HepG2 (cell line): ENCODE data around the gene CNNM3. TPM values are rescaled to one million over a fixed set of nuclear protein-coding genes. Genes with fewer than 3 reads are reported as not detected.

Experiments
- ATAC-seq: fragments of 200-7000 bp; cut with Tn5 transposase; 3 replicates; pipeline ENCODE4 v1.9.1; 2020; ENCODE audit warnings: mild to moderate bottlenecking, moderate library complexity
- BruUV-seq: library from RNA; stranded (reverse); fragments of 400-500 nt; replicated peaks from 2 replicates; lab custom pipeline; 2021; lab: Mats Ljungman, UMichigan
- CTCF ChIA-PET: fragments of 300-600 bp; formaldehyde crosslinking; extraction: SDS; loops from one replicate; lab custom pipeline; 2021; ENCODE audit warnings: low total read pairs, inconsistent platforms, low intra/inter-chr PET ratio; lab: Yijun Ruan, JAX
- POLR2A ChIA-PET: fragments of 350-600 bp; sonication (Branson Sonifier 250); formaldehyde crosslinking; loops from one replicate; lab custom pipeline; 2020; ENCODE audit warnings: antibody characterized with exemption, inconsistent platforms; lab: Yijun Ruan, JAX
- DNase-seq: peaks from one replicate; pipeline ENCODE4 v3.0.0-alpha.2; 2015; ENCODE audit warnings: low spot score
- FAIRE-seq: peaks from 3 replicates; lab custom pipeline; 2011; peaks lifted over from hg19 to GRCh38; lab: Jason Lieb, UNC
- H2AFZ ChIP-seq: one replicate; pipeline ENCODE4 v1.6.1; 2011; ENCODE audit warnings: low read length, inconsistent platforms
- H3K27ac ChIP-seq: fragments of 300-600 bp; 3 replicates; pipeline ENCODE4 v1.8.0; 2011; ENCODE audit warnings: mixed run types, mild to moderate bottlenecking, mixed read lengths, low read length, inconsistent platforms; ENCODE audit not compliant: insufficient read depth; ENCODE audit errors: extremely low read length
- H3K27me3 ChIP-seq, 2 experiments: fragments of 200-600 bp in 1 of 2; 2 replicates in 1 of 2; 3 replicates in 1 of 2; pipeline versions ENCODE4 v1.6.0 to v1.8.0; 2011; ENCODE audit warnings: low read length in 2 of 2, mild to moderate bottlenecking in 2 of 2, moderate library complexity in 2 of 2, inconsistent platforms in 1 of 2; ENCODE audit not compliant: insufficient read depth in 2 of 2, control insufficient read depth in 1 of 2
- H3K36me3 ChIP-seq, 2 experiments: fragments of 200-600 bp in 1 of 2; replicated peaks in 1 of 2; 2 replicates in 1 of 2; 3 replicates in 1 of 2; pipeline versions ENCODE4 v1.5.1 to v1.8.0; 2011; ENCODE audit warnings: low read length in 2 of 2, inconsistent platforms in 1 of 2; ENCODE audit not compliant: insufficient read depth in 2 of 2, control insufficient read depth in 1 of 2
- H3K4me1 ChIP-seq: 2 replicates; pipeline ENCODE4 v1.5.1; 2012; ENCODE audit warnings: low read length, inconsistent platforms; ENCODE audit not compliant: insufficient read depth
- H3K4me2 ChIP-seq: 2 replicates; pipeline ENCODE4 v1.6.0; 2011; ENCODE audit warnings: low read depth, low read length, inconsistent platforms
- H3K4me3 ChIP-seq, 3 experiments: fragments of 200-600 bp in 1 of 3; sonication (generic), shearing (Covaris generic) in 1 of 3; replicated peaks in 1 of 3; 2 replicates each; pipeline ENCODE4 v1.5.1; 2011 to 2016; ENCODE audit warnings: low read length in 3 of 3, inconsistent platforms in 2 of 3, low read depth in 2 of 3, mild to moderate bottlenecking in 2 of 3, control low read depth in 1 of 3, mixed read lengths in 1 of 3; ENCODE audit not compliant: insufficient read depth in 1 of 3
- H3K79me2 ChIP-seq: one replicate; pipeline ENCODE4 v1.6.1; 2011; ENCODE audit warnings: low read length, inconsistent platforms; ENCODE audit not compliant: insufficient read depth
- H3K9ac ChIP-seq: 2 replicates; pipeline ENCODE4 v1.6.0; 2011; ENCODE audit warnings: mild to moderate bottlenecking, low read depth, low read length, inconsistent platforms; ENCODE audit not compliant: insufficient read depth
- H3K9me3 ChIP-seq: 2 replicates; pipeline ENCODE4 v1.5.1; 2012; ENCODE audit warnings: mild to moderate bottlenecking, low read length
- H4K20me1 ChIP-seq: 2 replicates; pipeline ENCODE4 v1.6.0; 2011; ENCODE audit warnings: inconsistent platforms, mild to moderate bottlenecking, low read length, moderate library complexity; ENCODE audit not compliant: insufficient read depth
- CBFB ChIP-seq: sonication (generic); formaldehyde crosslinking; IDR thresholded peaks from 2 replicates; pipeline ENCODE4 v1.4.0; 2020; ENCODE audit warnings: missing genetic modification reagents
- HNRNPL ChIP-seq: fragments of 200-400 bp; formaldehyde crosslinking; IDR thresholded peaks from 2 replicates; pipeline ENCODE4 v1.6.1; 2017; ENCODE audit warnings: mild to moderate bottlenecking, low read depth, low read length
- HNRNPUL1 ChIP-seq: fragments of 200-400 bp; formaldehyde crosslinking; IDR thresholded peaks from 2 replicates; pipeline ENCODE4 v1.6.1; 2017; ENCODE audit warnings: low read depth, mild to moderate bottlenecking, low read length, moderate library complexity
- JUNB ChIP-seq: sonication (generic); formaldehyde crosslinking; IDR thresholded peaks from 2 replicates; pipeline ENCODE4 v1.8.0; 2022; ENCODE audit warnings: missing genetic modification reagents, mild to moderate bottlenecking, borderline replicate concordance
- NAIF1 ChIP-seq: sonication (generic); formaldehyde crosslinking; IDR thresholded peaks from 2 replicates; pipeline ENCODE4 v1.5.0; 2020; ENCODE audit warnings: mild to moderate bottlenecking, missing genetic modification reagents, borderline replicate concordance
- NFYC ChIP-seq: IDR thresholded peaks from 2 replicates; pipeline ENCODE4 v1.6.1; 2016; ENCODE audit warnings: missing genetic modification reagents, missing compliant biosample characterization
- REXO4 ChIP-seq: sonication (generic); formaldehyde crosslinking; IDR thresholded peaks from 2 replicates; pipeline ENCODE4 v1.8.0; 2022; ENCODE audit warnings: missing genetic modification reagents, mild to moderate bottlenecking, borderline replicate concordance
- TARDBP ChIP-seq: sonication (generic); formaldehyde crosslinking; IDR thresholded peaks from 2 replicates; pipeline ENCODE4 v1.8.0; 2022; ENCODE audit warnings: mild to moderate bottlenecking, missing genetic modification reagents
- ZNF496 ChIP-seq: sonication (generic); formaldehyde crosslinking; IDR thresholded peaks from 2 replicates; pipeline ENCODE4 v1.8.1; 2023; ENCODE audit warnings: mild to moderate bottlenecking, moderate library complexity, missing genetic modification reagents; ENCODE audit not compliant: insufficient replicate concordance
- WGBS: methylation state at CpG from one replicate; pipeline ENCODE4 v1.1.6; 2017; ENCODE audit warnings: low lambda C conversion rate; 5-methylcytosine and 5-hydroxymethylcytosine counted together
- in situ Hi-C: cut with HindIII; loops from 2 replicates; pipeline ENCODE4 v1.10.0; 2017; ENCODE audit warnings: low pct_unique_long_range_greater_than_20kb; ENCODE audit not compliant: extremely low pct_ligation_motif_present
- intact Hi-C: fragments of 100-400 bp; cut with micrococcal nuclease; formaldehyde crosslinking; loops from one replicate; pipeline ENCODE4 v1.10.0; 2022; ENCODE audit not compliant: unreplicated experiment
- polyA plus RNA-seq, 8 experiments: library from polyadenylated mRNA; depleted of rRNA in 3 of 8; stranded (reverse) in 7 of 8; unstranded in 1 of 8; fragments of >200 nt; fragmentation: Illumina TruSeq in 4 of 8; extraction: Trizol in 4 of 8; gene quantifications; 2 replicates each; pipeline versions ENCODE4 v1.2.1 to v1.2.3, GENCODE V29; 2011 to 2016; ENCODE audit warnings: low read depth in 4 of 8, missing spikeins in 1 of 8, mixed read lengths in 1 of 8; ENCODE audit not compliant: insufficient read depth in 1 of 8
- total RNA-seq, 5 experiments: library from RNA; depleted of rRNA; stranded (reverse); fragments of >200 nt; fragmentation: Illumina TruSeq; extraction: Trizol; gene quantifications; 2 replicates each; pipeline ENCODE4 v1.2.3, GENCODE V29; 2016; ENCODE audit warnings: low read depth in 1 of 5
- TF ChIP-seq, protein P1 (sequence below): sonication (generic); formaldehyde crosslinking; IDR thresholded peaks from 2 replicates; pipeline ENCODE4 v1.4.0; 2020; ENCODE audit warnings: missing genetic modification reagents
- TF ChIP-seq, protein P2 (sequence below): sonication (generic); formaldehyde crosslinking; IDR thresholded peaks from 2 replicates; pipeline ENCODE4 v1.4.0; 2020; ENCODE audit warnings: missing genetic modification reagents
- TF ChIP-seq, protein P3 (sequence below): sonication (generic); formaldehyde crosslinking; IDR thresholded peaks from 2 replicates; pipeline ENCODE4 v1.8.0; 2023; ENCODE audit warnings: mild to moderate bottlenecking, missing genetic modification reagents
- TF ChIP-seq, protein P4 (sequence below): sonication (generic); formaldehyde crosslinking; IDR thresholded peaks from 2 replicates; pipeline ENCODE4 v1.5.1; 2020; ENCODE audit warnings: missing genetic modification reagents, mild to moderate bottlenecking, borderline replicate concordance
- TF ChIP-seq, protein P5 (sequence below): sonication (generic); formaldehyde crosslinking; IDR thresholded peaks from 2 replicates; pipeline ENCODE4 v1.4.0; 2020; ENCODE audit warnings: missing genetic modification reagents, mild to moderate bottlenecking, borderline replicate concordance

The CNNM3 gene
- total and polyA plus RNA-seq, 2 of the 13 experiments (the other 11 are each of a cell fraction or from before 2014, with no cell fraction given): 21.2 to 27.9 TPM

DNA sequence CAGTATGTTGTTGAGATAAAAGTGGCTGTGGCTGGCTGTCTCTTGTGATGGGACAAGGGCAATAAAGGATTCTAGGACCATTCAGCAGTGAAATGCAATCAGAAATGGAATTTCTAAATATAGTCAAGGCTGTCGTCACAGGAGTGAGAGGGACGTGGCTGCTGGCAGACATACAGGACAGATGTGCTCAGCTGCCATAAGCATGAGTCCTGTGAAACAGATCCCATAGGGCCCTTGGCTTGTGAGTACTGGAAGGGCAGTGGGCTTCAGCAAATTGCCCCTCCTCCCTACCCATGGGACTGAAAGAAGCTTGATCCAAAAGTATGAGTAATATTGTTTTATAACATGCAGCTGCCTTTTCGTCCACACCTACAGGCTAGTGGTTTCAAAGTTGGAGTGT lies 4.2 kb upstream of the CNNM3 start (continued):
- TF ChIP-seq, protein P1, sequence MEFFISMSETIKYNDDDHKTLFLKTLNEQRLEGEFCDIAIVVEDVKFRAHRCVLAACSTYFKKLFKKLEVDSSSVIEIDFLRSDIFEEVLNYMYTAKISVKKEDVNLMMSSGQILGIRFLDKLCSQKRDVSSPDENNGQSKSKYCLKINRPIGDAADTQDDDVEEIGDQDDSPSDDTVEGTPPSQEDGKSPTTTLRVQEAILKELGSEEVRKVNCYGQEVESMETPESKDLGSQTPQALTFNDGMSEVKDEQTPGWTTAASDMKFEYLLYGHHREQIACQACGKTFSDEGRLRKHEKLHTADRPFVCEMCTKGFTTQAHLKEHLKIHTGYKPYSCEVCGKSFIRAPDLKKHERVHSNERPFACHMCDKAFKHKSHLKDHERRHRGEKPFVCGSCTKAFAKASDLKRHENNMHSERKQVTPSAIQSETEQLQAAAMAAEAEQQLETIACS (CRISPR knock-in tag): no peak
- TF ChIP-seq NAIF1 (CRISPR knock-in tag): no peak
- TF ChIP-seq, protein P2, sequence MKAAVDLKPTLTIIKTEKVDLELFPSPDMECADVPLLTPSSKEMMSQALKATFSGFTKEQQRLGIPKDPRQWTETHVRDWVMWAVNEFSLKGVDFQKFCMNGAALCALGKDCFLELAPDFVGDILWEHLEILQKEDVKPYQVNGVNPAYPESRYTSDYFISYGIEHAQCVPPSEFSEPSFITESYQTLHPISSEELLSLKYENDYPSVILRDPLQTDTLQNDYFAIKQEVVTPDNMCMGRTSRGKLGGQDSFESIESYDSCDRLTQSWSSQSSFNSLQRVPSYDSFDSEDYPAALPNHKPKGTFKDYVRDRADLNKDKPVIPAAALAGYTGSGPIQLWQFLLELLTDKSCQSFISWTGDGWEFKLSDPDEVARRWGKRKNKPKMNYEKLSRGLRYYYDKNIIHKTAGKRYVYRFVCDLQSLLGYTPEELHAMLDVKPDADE (CRISPR knock-in tag): no peak

DNA sequence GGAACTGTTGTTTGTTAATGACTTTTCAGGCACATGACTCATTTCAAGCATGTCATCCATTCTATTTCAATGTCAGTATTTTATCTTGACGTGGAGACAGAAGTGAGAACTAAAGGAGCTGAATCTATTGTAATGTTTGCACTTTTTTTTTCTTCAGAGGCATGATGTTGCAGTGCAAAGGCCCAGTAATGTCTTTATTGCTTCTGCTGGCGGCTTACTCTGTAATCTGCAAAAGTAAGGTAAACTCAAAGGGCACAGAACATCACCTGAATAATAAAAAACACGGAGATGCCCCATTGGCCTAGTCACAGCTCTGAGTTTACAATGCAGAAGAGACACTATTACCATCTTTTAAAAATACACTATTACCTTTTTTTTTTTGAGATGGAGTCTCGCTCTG lies 2.4 kb upstream of the CNNM3 start:
- 93% methylated on average over 4 of the region's 4 CpGs for WGBS
- 0 out of 5 replicates have a peak, but pooled peaks cover 0 to 3% of the 10 kb centered on the region in 2 experiments for H3K36me3 ChIP-seq
- H3K4me2 ChIP-seq: no peak overlapping the region
- H2AFZ ChIP-seq: no peak overlapping the region
- no peaks in the 10 kb centered on the region; a peak in 1 of 5 replicates for H3K27me3 ChIP-seq
- peaks cover 26% of the 10 kb centered on the region for H3K79me2 ChIP-seq
- H3K4me3 ChIP-seq: no peak overlapping the region
- DNase-seq (no peak), ATAC-seq (no peak), FAIRE-seq (no peak)
- intact Hi-C loops (no loop called here), in situ Hi-C loops (no loop called here)
- POLR2A ChIA-PET: interaction anchor here (0.7 to 2.0 kb wide), 4 partner anchors 11 to 55 kb away, joined by 3 to 4 read pairs (median 4); partner anchors contain the start of gene ANKRD39
- BruUV-seq: no TSS peak
- peaks cover 71% of the 10 kb centered on the region for H3K4me1 ChIP-seq
- no peaks in the 10 kb centered on the region for H3K9me3 ChIP-seq
- no peak overlapping the region for H3K27ac ChIP-seq
- CTCF ChIA-PET: no interaction called here
- no peak overlapping the region for H3K9ac ChIP-seq
- peaks cover 16% of the 10 kb centered on the region; the same call in 1 of the 2 replicates for H4K20me1 ChIP-seq
- TF ChIP-seq JUNB (no peak), ZNF496 (CRISPR knock-in tag) (no peak), NFYC (CRISPR knock-in tag) (no peak), REXO4 (CRISPR knock-in tag) (no peak), HNRNPL (no peak), CBFB (no peak), TARDBP (CRISPR knock-in tag) (no peak), HNRNPUL1 (no peak)
- TF ChIP-seq, protein P3, sequence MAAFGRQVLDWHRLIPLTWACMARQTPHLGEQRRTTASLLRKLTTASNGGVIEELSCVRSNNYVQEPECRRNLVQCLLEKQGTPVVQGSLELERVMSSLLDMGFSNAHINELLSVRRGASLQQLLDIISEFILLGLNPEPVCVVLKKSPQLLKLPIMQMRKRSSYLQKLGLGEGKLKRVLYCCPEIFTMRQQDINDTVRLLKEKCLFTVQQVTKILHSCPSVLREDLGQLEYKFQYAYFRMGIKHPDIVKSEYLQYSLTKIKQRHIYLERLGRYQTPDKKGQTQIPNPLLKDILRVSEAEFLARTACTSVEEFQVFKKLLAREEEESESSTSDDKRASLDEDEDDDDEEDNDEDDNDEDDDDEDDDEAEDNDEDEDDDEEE (CRISPR knock-in tag): no peak
- TF ChIP-seq, protein P4, sequence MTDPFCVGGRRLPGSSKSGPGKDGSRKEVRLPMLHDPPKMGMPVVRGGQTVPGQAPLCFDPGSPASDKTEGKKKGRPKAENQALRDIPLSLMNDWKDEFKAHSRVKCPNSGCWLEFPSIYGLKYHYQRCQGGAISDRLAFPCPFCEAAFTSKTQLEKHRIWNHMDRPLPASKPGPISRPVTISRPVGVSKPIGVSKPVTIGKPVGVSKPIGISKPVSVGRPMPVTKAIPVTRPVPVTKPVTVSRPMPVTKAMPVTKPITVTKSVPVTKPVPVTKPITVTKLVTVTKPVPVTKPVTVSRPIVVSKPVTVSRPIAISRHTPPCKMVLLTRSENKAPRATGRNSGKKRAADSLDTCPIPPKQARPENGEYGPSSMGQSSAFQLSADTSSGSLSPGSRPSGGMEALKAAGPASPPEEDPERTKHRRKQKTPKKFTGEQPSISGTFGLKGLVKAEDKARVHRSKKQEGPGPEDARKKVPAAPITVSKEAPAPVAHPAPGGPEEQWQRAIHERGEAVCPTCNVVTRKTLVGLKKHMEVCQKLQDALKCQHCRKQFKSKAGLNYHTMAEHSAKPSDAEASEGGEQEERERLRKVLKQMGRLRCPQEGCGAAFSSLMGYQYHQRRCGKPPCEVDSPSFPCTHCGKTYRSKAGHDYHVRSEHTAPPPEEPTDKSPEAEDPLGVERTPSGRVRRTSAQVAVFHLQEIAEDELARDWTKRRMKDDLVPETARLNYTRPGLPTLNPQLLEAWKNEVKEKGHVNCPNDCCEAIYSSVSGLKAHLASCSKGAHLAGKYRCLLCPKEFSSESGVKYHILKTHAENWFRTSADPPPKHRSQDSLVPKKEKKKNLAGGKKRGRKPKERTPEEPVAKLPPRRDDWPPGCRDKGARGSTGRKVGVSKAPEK (CRISPR knock-in tag): no peak
- TF ChIP-seq, protein P5, sequence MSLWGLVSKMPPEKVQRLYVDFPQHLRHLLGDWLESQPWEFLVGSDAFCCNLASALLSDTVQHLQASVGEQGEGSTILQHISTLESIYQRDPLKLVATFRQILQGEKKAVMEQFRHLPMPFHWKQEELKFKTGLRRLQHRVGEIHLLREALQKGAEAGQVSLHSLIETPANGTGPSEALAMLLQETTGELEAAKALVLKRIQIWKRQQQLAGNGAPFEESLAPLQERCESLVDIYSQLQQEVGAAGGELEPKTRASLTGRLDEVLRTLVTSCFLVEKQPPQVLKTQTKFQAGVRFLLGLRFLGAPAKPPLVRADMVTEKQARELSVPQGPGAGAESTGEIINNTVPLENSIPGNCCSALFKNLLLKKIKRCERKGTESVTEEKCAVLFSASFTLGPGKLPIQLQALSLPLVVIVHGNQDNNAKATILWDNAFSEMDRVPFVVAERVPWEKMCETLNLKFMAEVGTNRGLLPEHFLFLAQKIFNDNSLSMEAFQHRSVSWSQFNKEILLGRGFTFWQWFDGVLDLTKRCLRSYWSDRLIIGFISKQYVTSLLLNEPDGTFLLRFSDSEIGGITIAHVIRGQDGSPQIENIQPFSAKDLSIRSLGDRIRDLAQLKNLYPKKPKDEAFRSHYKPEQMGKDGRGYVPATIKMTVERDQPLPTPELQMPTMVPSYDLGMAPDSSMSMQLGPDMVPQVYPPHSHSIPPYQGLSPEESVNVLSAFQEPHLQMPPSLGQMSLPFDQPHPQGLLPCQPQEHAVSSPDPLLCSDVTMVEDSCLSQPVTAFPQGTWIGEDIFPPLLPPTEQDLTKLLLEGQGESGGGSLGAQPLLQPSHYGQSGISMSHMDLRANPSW (CRISPR knock-in tag): no peak
